DND-41 (cell line): ENCODE results near the gene TRAF3IP1.

ENCODE experiments used
- ATAC-seq: fragments of 200-7000 bp; cut with Tn5 transposase; 3 replicates; pipeline ENCODE4 v1.9.1; 2021; ENCODE audit warnings: low read depth; ENCODE audit not compliant: insufficient read depth
- DNase-seq: peaks from one replicate; pipeline ENCODE4 v3.0.0-alpha.2; 2020
- H2AFZ ChIP-seq: 2 replicates; pipeline ENCODE4 v1.6.0; 2012; ENCODE audit warnings: low read depth, low read length
- H3K27ac ChIP-seq: 2 replicates; pipeline ENCODE4 v1.5.1; 2012; ENCODE audit warnings: low read length, inconsistent platforms
- H3K27me3 ChIP-seq: fragments of 200-600 bp; sonication (generic); 2 replicates; pipeline ENCODE4 v1.6.0; 2012; ENCODE audit warnings: low read length, mild to moderate bottlenecking, inconsistent platforms; ENCODE audit not compliant: insufficient read depth, poor library complexity
- H3K36me3 ChIP-seq: 2 replicates; pipeline ENCODE4 v1.5.1; 2012; ENCODE audit warnings: low read length, inconsistent platforms; ENCODE audit not compliant: insufficient read depth
- H3K4me1 ChIP-seq: 2 replicates; pipeline ENCODE4 v1.5.1; 2012; ENCODE audit warnings: mild to moderate bottlenecking, low read length; ENCODE audit not compliant: insufficient read depth
- H3K4me2 ChIP-seq: 2 replicates; pipeline ENCODE4 v1.6.0; 2012; ENCODE audit warnings: mild to moderate bottlenecking, moderate library complexity, low read length, inconsistent platforms; ENCODE audit not compliant: insufficient read depth
- H3K4me3 ChIP-seq, 2 experiments: fragments of 200-600 bp in 1 of 2; shearing (Covaris generic) in 1 of 2; 2 replicates each; pipeline ENCODE4 v1.5.1; 2012 to 2016; ENCODE audit warnings: inconsistent platforms in 2 of 2, low read length in 2 of 2, mild to moderate bottlenecking in 2 of 2, low read depth in 1 of 2, moderate library complexity in 1 of 2
- H3K79me2 ChIP-seq: 2 replicates; pipeline ENCODE4 v1.6.0; 2012; ENCODE audit warnings: low read length, inconsistent platforms; ENCODE audit not compliant: insufficient read depth
- H3K9ac ChIP-seq: 2 replicates; pipeline ENCODE4 v1.6.0; 2012; ENCODE audit warnings: low read depth, mild to moderate bottlenecking, inconsistent platforms, low read length, moderate library complexity
- H3K9me3 ChIP-seq: 2 replicates; pipeline ENCODE4 v1.5.1; 2012; ENCODE audit warnings: low read length, moderate library complexity, mild to moderate bottlenecking, inconsistent platforms; ENCODE audit not compliant: insufficient read depth, severe bottlenecking
- H4K20me1 ChIP-seq: 2 replicates; pipeline ENCODE4 v1.6.0; 2012; ENCODE audit warnings: low read length; ENCODE audit not compliant: insufficient read depth
- CTCF ChIP-seq: IDR thresholded peaks from 2 replicates; pipeline ENCODE4 v1.5.1; 2012; ENCODE audit warnings: borderline replicate concordance, low read length, moderate library complexity, mild to moderate bottlenecking; ENCODE audit not compliant: poor library complexity, severe bottlenecking; ENCODE audit errors: extremely low read depth
- EZH2 ChIP-seq: IDR thresholded peaks from 3 replicates; pipeline ENCODE4 v1.6.1; 2012; ENCODE audit warnings: borderline replicate concordance, low read depth, mild to moderate bottlenecking, moderate library complexity, low read length, inconsistent platforms; ENCODE audit not compliant: severe bottlenecking

The TRAF3IP1 gene

DNA sequence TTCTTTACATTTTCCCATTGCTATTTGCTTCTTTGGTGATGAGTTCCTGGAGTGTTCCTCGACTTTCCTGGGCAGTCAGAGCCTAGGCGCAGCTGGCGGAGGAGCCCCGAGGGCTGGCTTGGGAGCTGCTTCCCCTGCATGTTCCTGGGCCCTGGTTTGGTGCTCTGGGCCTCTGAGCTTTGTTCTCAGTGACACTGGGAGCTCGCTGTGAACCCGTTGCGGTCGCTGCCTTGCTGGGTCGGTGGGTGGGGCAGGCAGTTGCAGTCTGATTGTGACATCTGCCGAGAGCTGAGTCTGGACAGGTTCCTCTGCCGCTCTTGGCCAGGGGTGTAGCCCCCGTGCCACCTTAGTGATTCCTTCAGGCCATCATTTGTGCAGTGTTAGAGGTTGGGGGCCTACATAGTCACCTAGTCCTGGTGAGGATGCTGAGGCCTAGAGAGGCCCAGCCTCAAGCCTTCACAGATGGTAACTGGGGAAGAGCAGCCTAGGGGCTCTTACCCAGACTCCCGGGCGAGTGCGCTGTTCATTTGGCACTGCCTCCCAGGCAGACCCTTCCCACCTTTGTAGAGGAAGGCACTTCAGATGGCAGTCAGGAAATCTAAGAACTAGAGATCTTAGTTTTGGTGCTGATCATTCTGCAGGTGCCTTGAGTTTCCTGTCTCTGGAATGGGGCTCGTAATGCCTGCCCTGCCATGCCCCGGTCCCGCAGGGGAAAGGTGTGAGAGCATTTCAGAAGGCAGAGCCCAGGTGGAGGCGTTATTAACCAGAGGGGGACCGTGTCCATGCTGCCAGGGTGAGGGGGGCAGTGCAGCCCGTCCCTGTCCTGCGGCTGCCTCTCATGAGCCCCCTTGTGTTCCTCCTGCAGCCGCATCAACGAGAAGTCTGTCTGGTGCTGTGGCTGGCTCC lies 114.8 kb downstream of the TRAF3IP1 start:
- peaks cover 5% of the 10 kb centered on the region for H3K9me3 ChIP-seq
- H3K4me3 ChIP-seq: no peak overlapping the region
- H4K20me1 ChIP-seq: peaks cover 52% of the 10 kb centered on the region
- H3K36me3 ChIP-seq: peaks cover 88% of the 10 kb centered on the region
- H3K9ac ChIP-seq: no peak overlapping the region
- no peak for TF ChIP-seq CTCF
- no peak for TF ChIP-seq EZH2
- no peak overlapping the region for H3K27ac ChIP-seq
- peaks cover 95% of the 10 kb centered on the region for H3K79me2 ChIP-seq
- H2AFZ ChIP-seq: no peak overlapping the region
- no peaks in the 10 kb centered on the region for H3K4me1 ChIP-seq
- no peak overlapping the region for H3K4me2 ChIP-seq
- H3K27me3 ChIP-seq: no peaks in the 10 kb centered on the region
- DNase-seq (no peak), ATAC-seq (no peak)

- DNase-seq: no peak
- Histone ChIP-seq H3K4me3 (no peak overlapping the region), H3K9me3 (no peaks in the 10 kb centered on the region), H3K79me2 (peaks cover 95% of the 10 kb centered on the region), H3K4me1 (no peaks in the 10 kb centered on the region), H3K27ac (no peak overlapping the region), H3K36me3 (peaks cover 88% of the 10 kb centered on the region), H4K20me1 (peaks cover 55% of the 10 kb centered on the region), H3K27me3 (no peaks in the 10 kb centered on the region), H3K4me2 (no peak overlapping the region), H3K9ac (no peak overlapping the region), H2AFZ (no peak overlapping the region)
- no peak for ATAC-seq
- TF ChIP-seq EZH2: no peak
- TF ChIP-seq CTCF: no peak
Observed at GRCh38 chr2:238435752-238436096, 115.4 kb downstream of the TRAF3IP1 start.

GRCh38 chr2:238438856-238439849 lies 118.8 kb downstream of the TRAF3IP1 start:
- Histone ChIP-seq H3K4me1 (no peaks in the 10 kb centered on the region), H2AFZ (no peak overlapping the region), H3K79me2 (peaks cover 94% of the 10 kb centered on the region), H3K27me3 (no peaks in the 10 kb centered on the region), H3K4me3 (no peak overlapping the region), H3K4me2 (no peak overlapping the region), H3K27ac (no peak overlapping the region), H4K20me1 (peaks cover 48% of the 10 kb centered on the region), H3K9ac (no peak overlapping the region), H3K9me3 (no peaks in the 10 kb centered on the region), H3K36me3 (peaks cover 80% of the 10 kb centered on the region)
- ATAC-seq (no peak), DNase-seq (no peak)
- TF ChIP-seq CTCF: no peak
- no peak for TF ChIP-seq EZH2
